OCI-LY7 (cell line): ENCODE data around the gene MOCS1. TPM values are rescaled to one million over a fixed set of nuclear protein-coding genes. Genes with fewer than 3 reads are reported as not detected.

Source experiments
- BruUV-seq: library from RNA; stranded (reverse); fragments of 400-500 nt; replicated peaks from 2 replicates; lab custom pipeline; 2021; lab: Mats Ljungman, UMichigan
- CTCF ChIA-PET: fragments of 300-600 bp; sonication (Branson Sonifier 250); formaldehyde crosslinking; loops from one replicate; lab custom pipeline; 2022; ENCODE audit warnings: antibody characterized with exemption; ENCODE audit not compliant: unreplicated experiment; lab: Charles Lee
- POLR2A ChIA-PET: fragments of 300-600 bp; sonication (Branson Sonifier 250); formaldehyde crosslinking; loops from one replicate; lab custom pipeline; 2022; ENCODE audit warnings: antibody characterized with exemption; lab: Charles Lee
- DNase-seq: peaks from one replicate; pipeline ENCODE4 v3.0.0-alpha.2; 2015; ENCODE audit warnings: low spot score
- H2AFZ ChIP-seq: fragments of 200-600 bp; sonication (generic), shearing (Covaris generic); 2 replicates; pipeline ENCODE4 v1.6.1; 2014; ENCODE audit warnings: mild to moderate bottlenecking, antibody characterized with exemption, low read length, moderate library complexity
- H3K27ac ChIP-seq: fragments of 200-600 bp; sonication (generic); 2 replicates; pipeline ENCODE4 v1.5.1; 2014; ENCODE audit warnings: mixed run types, low read depth, mild to moderate bottlenecking, moderate library complexity, low read length, inconsistent platforms; ENCODE audit not compliant: poor library complexity, severe bottlenecking
- H3K36me3 ChIP-seq: fragments of 200-600 bp; sonication (generic); 2 replicates; pipeline ENCODE4 v1.6.1; 2014; ENCODE audit warnings: mild to moderate bottlenecking, antibody characterized with exemption, low read length, moderate library complexity, mixed read lengths; ENCODE audit not compliant: insufficient read depth
- H3K4me1 ChIP-seq: fragments of 200-600 bp; sonication (generic); 2 replicates; pipeline ENCODE4 v1.5.1; 2014; ENCODE audit warnings: mild to moderate bottlenecking, low read length; ENCODE audit not compliant: insufficient read depth, poor library complexity, severe bottlenecking
- H3K4me2 ChIP-seq: fragments of 200-600 bp; sonication (generic); 2 replicates; pipeline ENCODE4 v1.6.1; 2014; ENCODE audit warnings: mild to moderate bottlenecking, low read length
- H3K4me3 ChIP-seq: fragments of 200-600 bp; sonication (generic); 2 replicates; pipeline ENCODE4 v1.5.1; 2014; ENCODE audit warnings: mild to moderate bottlenecking, low read depth, low read length; ENCODE audit not compliant: poor library complexity, severe bottlenecking
- H3K79me2 ChIP-seq: fragments of 200-600 bp; sonication (generic); 2 replicates; pipeline ENCODE4 v1.6.1; 2016; ENCODE audit warnings: low read depth, mild to moderate bottlenecking, low read length, moderate library complexity, mixed read lengths; ENCODE audit not compliant: insufficient read depth
- H3K9me2 ChIP-seq: fragments of 200-600 bp; sonication (generic); 2 replicates; pipeline ENCODE4 v1.6.1; 2016; ENCODE audit warnings: mild to moderate bottlenecking, low read length, mixed read lengths; ENCODE audit not compliant: insufficient read depth
- H3K9me3 ChIP-seq: fragments of 200-600 bp; sonication (generic); 2 replicates; pipeline ENCODE4 v1.6.1; 2014; ENCODE audit warnings: mild to moderate bottlenecking, mixed run types, low read length, mixed read lengths
- H4K20me1 ChIP-seq: fragments of 200-600 bp; sonication (generic); 2 replicates; pipeline ENCODE4 v1.6.1; 2014; ENCODE audit warnings: mild to moderate bottlenecking, antibody characterized with exemption, low read length, moderate library complexity, mixed read lengths; ENCODE audit not compliant: insufficient read depth
- EZH2phosphoT487 ChIP-seq: fragments of 200-600 bp; sonication (generic); IDR thresholded peaks from 2 replicates; pipeline ENCODE4 v1.6.1; 2018; ENCODE audit warnings: low read depth, borderline replicate concordance, mild to moderate bottlenecking, mixed run types, antibody characterized with exemption, low read length, moderate library complexity, mixed read lengths
- intact Hi-C: fragments of 100-400 bp; cut with micrococcal nuclease; formaldehyde crosslinking; loops from one replicate; pipeline ENCODE4 v1.10.0; 2022; ENCODE audit not compliant: unreplicated experiment
- total RNA-seq, 2 experiments: library from RNA; depleted of rRNA in 1 of 2; stranded (reverse); fragments of >200 nt in 1 of 2; shearing (Covaris generic) in 1 of 2; gene quantifications; 2 replicates each; pipeline ENCODE4 v1.2.3, GENCODE V29; 2014 to 2022
- TF ChIP-seq, protein P1 (sequence below): fragments of 200-600 bp; sonication (generic); conservative IDR thresholded peaks from 2 replicates; pipeline ENCODE4 v1.5.1; 2014; ENCODE audit warnings: mild to moderate bottlenecking, antibody characterized with exemption, low read length, moderate library complexity, mixed read lengths

The MOCS1 gene
- total RNA-seq, 2 experiments from 2014 or later = not detected

DNA sequence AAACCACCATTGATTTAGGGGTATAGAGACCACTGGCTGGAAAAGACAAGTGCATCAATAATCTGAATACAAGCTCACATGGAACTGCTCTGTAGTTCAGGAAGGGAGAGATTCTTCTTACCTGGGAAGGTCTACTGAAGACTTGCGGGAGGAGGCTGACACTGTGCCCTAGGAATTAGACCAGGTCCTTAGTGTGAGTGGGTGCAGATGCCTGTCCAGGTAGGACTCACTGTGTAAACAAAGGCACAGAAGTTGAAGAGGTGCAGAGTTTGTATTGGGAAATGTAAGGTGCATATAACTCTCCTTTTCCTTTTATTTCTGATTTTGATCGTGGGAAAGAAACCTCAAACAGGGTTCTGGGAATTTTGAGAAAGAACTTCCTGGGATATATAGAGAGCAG is 75.2 kb downstream of the MOCS1 start:
- no peaks in the 10 kb centered on the region for H4K20me1 ChIP-seq
- H3K27ac ChIP-seq = no peak overlapping the region
- H2AFZ ChIP-seq = no peak overlapping the region
- no peaks in the 10 kb centered on the region for H3K9me3 ChIP-seq
- no peaks in the 10 kb centered on the region for H3K9me2 ChIP-seq
- BruUV-seq = no TSS peak
- no peaks in the 10 kb centered on the region for H3K79me2 ChIP-seq
- no peak overlapping the region for H3K4me3 ChIP-seq
- H3K4me2 ChIP-seq = no peak overlapping the region
- CTCF ChIA-PET = no interaction called here
- DNase-seq = no peak
- POLR2A ChIA-PET = no interaction called here
- H3K4me1 ChIP-seq = no peaks in the 10 kb centered on the region
- no peaks in the 10 kb centered on the region for H3K36me3 ChIP-seq
- intact Hi-C loops = no loop called here
- TF ChIP-seq EZH2phosphoT487 = no peak
- TF ChIP-seq, protein P1, sequence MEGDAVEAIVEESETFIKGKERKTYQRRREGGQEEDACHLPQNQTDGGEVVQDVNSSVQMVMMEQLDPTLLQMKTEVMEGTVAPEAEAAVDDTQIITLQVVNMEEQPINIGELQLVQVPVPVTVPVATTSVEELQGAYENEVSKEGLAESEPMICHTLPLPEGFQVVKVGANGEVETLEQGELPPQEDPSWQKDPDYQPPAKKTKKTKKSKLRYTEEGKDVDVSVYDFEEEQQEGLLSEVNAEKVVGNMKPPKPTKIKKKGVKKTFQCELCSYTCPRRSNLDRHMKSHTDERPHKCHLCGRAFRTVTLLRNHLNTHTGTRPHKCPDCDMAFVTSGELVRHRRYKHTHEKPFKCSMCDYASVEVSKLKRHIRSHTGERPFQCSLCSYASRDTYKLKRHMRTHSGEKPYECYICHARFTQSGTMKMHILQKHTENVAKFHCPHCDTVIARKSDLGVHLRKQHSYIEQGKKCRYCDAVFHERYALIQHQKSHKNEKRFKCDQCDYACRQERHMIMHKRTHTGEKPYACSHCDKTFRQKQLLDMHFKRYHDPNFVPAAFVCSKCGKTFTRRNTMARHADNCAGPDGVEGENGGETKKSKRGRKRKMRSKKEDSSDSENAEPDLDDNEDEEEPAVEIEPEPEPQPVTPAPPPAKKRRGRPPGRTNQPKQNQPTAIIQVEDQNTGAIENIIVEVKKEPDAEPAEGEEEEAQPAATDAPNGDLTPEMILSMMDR = no peak

DNA sequence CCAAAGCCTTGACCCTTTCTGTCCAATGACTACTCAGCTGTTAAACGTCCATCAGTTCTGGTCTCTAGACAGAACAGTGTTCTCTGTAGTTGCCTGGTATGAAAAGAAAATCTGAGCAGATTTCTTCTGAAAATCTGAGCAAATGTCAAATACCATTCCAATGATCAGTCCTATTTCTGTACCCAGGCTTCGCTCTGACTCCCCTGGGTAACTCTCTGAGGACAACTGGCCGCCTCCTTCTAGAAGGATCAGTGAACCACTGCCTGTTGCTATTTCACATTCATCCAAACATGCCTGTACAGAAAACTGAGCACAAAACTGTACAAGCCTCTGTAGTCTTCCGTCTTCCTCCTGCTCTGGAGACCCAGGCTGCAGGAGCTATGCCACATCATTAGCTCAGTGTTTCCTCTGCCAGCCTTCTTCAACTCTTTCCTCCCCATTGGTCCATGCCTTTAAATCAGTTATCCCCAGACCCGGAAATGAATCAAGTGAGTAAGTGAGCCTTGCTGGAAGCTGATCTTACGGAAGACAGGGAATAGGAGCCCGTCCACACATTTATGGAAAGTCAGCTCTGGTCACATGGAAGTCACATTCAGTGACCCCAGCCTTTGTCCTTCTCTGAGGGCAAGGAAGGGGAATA is 78.8 kb downstream of the MOCS1 start:
- Histone ChIP-seq H2AFZ (no peak overlapping the region), H3K27ac (no peak overlapping the region), H3K9me2 (no peaks in the 10 kb centered on the region), H3K4me3 (no peak overlapping the region), H3K79me2 (no peaks in the 10 kb centered on the region), H3K9me3 (no peaks in the 10 kb centered on the region), H3K36me3 (no peaks in the 10 kb centered on the region), H3K4me2 (no peak overlapping the region), H4K20me1 (no peaks in the 10 kb centered on the region), H3K4me1 (peaks cover 33% of the 10 kb centered on the region)
- BruUV-seq = no TSS peak
- POLR2A ChIA-PET = interaction anchor here (0.6 to 1.4 kb wide), 4 partner anchors 11 to 60 kb away, joined by 3 to 6 read pairs (median 3); no protein-coding TSS in a partner anchor
- no peak for DNase-seq
- intact Hi-C loops = no loop called here
- TF ChIP-seq, protein P1 = no peak
- no peak for TF ChIP-seq EZH2phosphoT487
- CTCF ChIA-PET = no interaction called here

Other genes starting within 250 kb of the MOCS1 start
- gene KIF6, start 209.1 kb downstream of the MOCS1 start, total RNA-seq (2014; rRNA removed; shearing (Covaris generic)) = not detected in 2 replicates
- gene KIF6, start 209.1 kb downstream of the MOCS1 start, total RNA-seq (2022) = 0.17 TPM in 1 of 2 replicates, not detected in the other
- gene DAAM2, start 142.1 kb downstream of the MOCS1 start, total RNA-seq (2014; rRNA removed; shearing (Covaris generic)) = 0.09 TPM in 1 of 2 replicates, not detected in the other
- gene DAAM2, start 142.1 kb downstream of the MOCS1 start, total RNA-seq (2022) = 0.41 and 1.1 TPM in 2 replicates